Measurements from ENCODE around the gene ZNF33B.

GRCh38 chr10:42654419-42654818 lies 16.0 kb upstream of the ZNF33B start:
- no peak for TF ChIP-seq CTCF (IDR thresholded peaks at IDR 0.05; ENCODE audit: low read depth, low read length)
- no peak for TF ChIP-seq EZH2phosphoT487 (IDR thresholded peaks at IDR 0.05; ENCODE audit: low read depth)

Data from OCI-LY3 (cell line).